SU-DHL-6 (cell line): ENCODE results near the gene RBM44.

Source experiments
- EZH2phosphoT487 ChIP-seq: fragments of 200-600 bp; sonication (generic), shearing (Covaris generic); conservative IDR thresholded peaks from 2 replicates; pipeline ENCODE4 v1.6.1; 2018; ENCODE audit warnings: mild to moderate bottlenecking, antibody characterized with exemption, low read length, moderate library complexity, mixed read lengths
- TF ChIP-seq, protein P1 (sequence below): fragments of 200-600 bp; sonication (generic); IDR thresholded peaks from one replicate; pipeline ENCODE4 v1.5.1; 2017; ENCODE audit warnings: antibody characterized with exemption, mild to moderate bottlenecking, low read length, moderate library complexity; ENCODE audit not compliant: insufficient read depth, poor library complexity, severe bottlenecking

DNA sequence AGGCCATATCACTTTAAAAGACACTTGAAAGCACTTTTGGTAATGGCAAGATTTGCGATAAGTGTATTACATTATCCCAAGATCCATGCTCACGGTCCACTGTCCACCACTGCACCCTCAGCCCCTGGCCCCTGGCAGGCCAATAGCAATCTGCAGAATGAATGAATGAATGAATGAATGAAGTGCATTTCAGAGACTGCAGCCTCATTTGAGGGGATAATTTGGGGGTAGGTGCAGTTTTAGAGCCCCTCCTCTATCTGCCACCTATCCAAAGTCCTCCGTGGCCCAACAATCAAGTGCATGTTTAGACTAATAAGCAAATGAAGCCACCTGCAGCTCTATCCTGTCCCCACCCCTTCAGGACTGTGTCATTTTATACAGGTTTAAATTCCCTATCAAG lies 1.3 kb upstream of the RBM44 start:
- TF ChIP-seq, protein P1, sequence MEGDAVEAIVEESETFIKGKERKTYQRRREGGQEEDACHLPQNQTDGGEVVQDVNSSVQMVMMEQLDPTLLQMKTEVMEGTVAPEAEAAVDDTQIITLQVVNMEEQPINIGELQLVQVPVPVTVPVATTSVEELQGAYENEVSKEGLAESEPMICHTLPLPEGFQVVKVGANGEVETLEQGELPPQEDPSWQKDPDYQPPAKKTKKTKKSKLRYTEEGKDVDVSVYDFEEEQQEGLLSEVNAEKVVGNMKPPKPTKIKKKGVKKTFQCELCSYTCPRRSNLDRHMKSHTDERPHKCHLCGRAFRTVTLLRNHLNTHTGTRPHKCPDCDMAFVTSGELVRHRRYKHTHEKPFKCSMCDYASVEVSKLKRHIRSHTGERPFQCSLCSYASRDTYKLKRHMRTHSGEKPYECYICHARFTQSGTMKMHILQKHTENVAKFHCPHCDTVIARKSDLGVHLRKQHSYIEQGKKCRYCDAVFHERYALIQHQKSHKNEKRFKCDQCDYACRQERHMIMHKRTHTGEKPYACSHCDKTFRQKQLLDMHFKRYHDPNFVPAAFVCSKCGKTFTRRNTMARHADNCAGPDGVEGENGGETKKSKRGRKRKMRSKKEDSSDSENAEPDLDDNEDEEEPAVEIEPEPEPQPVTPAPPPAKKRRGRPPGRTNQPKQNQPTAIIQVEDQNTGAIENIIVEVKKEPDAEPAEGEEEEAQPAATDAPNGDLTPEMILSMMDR: no peak
- TF ChIP-seq EZH2phosphoT487: no peak
